Chondrocyte (in vitro differentiated cells): ENCODE data around the gene GALNT14. TPM values are rescaled to one million over a fixed set of nuclear protein-coding genes. Genes with fewer than 3 reads are reported as not detected.

Experiments
- DNase-seq: peaks from one replicate; pipeline ENCODE4 v3.0.0; 2021; ENCODE audit warnings: mixed read lengths, low spot score
- H3K27ac Mint-ChIP-seq: one replicate; pipeline ENCODE4 v1.8.0; 2021; ENCODE audit warnings: mild to moderate bottlenecking, moderate library complexity, mixed read lengths; ENCODE audit not compliant: unreplicated experiment
- H3K27me3 Mint-ChIP-seq: 2 replicates; pipeline ENCODE4 v1.8.0; 2021; ENCODE audit warnings: low read depth, mixed read lengths
- H3K36me3 Mint-ChIP-seq: 2 replicates; pipeline ENCODE4 v1.8.0; 2021; ENCODE audit warnings: low read depth, mixed read lengths
- H3K4me1 Mint-ChIP-seq: 2 replicates; pipeline ENCODE4 v1.8.0; 2021; ENCODE audit warnings: low read depth, mild to moderate bottlenecking, mixed read lengths
- H3K4me3 Mint-ChIP-seq: one replicate; pipeline ENCODE4 v1.8.0; 2021; ENCODE audit warnings: mild to moderate bottlenecking, moderate library complexity, mixed read lengths; ENCODE audit not compliant: unreplicated experiment
- H3K9me3 Mint-ChIP-seq: 2 replicates; pipeline ENCODE4 v1.8.0; 2021; ENCODE audit warnings: low read depth, mixed read lengths
- total RNA-seq: library from RNA; stranded (reverse); gene quantifications from 3 replicates; pipeline ENCODE4 v1.2.1, GENCODE V29; 2021
- TF ChIP-seq, protein P1 (sequence below): fragments of 200-600 bp; sonication (generic); IDR thresholded peaks from 2 replicates; pipeline ENCODE4 v1.5.0; 2021; ENCODE audit warnings: antibody characterized with exemption, mild to moderate bottlenecking, moderate library complexity

GALNT14 gene
- total RNA-seq, 1 donor from 2014 or later: 17.8 TPM

DNA sequence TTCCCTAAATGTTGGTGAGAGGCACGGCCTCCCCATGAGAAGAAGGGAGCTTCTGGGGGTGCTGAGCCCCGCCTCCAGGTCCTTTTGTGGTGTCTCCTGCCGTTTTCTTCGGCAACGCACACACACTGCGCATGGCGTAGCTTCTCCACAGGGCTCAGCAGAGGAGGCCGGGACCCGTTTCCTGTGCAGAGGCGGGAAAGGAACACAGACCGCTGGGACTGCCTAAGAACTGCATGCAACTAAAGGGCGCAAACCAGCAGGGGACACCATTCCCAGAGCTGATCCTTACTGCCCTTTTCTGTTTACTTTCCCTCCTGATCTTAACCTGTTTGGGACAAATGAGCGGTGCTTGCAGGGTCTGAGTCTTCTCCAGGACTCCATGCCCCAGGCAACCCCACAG is 240.7 kb downstream of the GALNT14 start:
- Mint-ChIP-seq H3K27me3 (peaks cover 11% of the 10 kb centered on the region), H3K4me1 (no peaks in the 10 kb centered on the region), H3K27ac (no peak overlapping the region), H3K9me3 (no peaks in the 10 kb centered on the region), H3K36me3 (no peaks in the 10 kb centered on the region), H3K4me3 (no peak overlapping the region)
- DNase-seq: no peak
- TF ChIP-seq, protein P1, sequence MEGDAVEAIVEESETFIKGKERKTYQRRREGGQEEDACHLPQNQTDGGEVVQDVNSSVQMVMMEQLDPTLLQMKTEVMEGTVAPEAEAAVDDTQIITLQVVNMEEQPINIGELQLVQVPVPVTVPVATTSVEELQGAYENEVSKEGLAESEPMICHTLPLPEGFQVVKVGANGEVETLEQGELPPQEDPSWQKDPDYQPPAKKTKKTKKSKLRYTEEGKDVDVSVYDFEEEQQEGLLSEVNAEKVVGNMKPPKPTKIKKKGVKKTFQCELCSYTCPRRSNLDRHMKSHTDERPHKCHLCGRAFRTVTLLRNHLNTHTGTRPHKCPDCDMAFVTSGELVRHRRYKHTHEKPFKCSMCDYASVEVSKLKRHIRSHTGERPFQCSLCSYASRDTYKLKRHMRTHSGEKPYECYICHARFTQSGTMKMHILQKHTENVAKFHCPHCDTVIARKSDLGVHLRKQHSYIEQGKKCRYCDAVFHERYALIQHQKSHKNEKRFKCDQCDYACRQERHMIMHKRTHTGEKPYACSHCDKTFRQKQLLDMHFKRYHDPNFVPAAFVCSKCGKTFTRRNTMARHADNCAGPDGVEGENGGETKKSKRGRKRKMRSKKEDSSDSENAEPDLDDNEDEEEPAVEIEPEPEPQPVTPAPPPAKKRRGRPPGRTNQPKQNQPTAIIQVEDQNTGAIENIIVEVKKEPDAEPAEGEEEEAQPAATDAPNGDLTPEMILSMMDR: no peak

DNA sequence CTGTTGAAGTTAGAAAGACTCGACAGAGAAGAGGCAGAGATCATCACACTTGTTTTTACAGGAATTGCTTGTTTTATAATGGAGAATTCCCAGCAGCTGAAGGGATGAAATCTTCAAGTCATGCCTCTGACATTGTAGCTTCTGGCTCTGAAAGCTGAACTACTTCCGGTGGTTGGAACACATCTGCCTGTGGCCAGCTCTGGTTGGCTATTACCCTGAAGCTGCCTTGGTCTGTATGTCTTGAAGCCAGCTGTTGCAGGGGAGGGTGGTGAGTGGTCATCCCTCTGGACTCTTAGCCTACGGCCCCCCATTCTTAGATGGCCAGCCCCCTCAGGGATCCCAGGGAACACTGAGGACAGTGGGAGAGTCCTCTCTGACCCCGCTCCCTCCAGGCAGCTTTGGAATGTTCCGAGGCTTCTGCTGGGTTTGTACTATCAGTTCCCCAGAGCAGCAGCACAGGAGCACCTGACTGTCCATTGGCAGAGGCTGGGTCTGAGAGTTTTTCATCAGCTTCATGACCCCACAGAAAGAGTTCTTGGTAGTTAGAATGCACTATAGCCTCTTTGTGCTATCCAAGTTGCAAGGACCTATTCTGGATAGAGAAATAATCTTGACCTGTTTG is 243.6 kb downstream of the GALNT14 start:
- no peak for DNase-seq
- H3K4me1 Mint-ChIP-seq: no peaks in the 10 kb centered on the region
- H3K27me3 Mint-ChIP-seq: peaks cover 17% of the 10 kb centered on the region
- TF ChIP-seq, protein P1: no peak
- no peak overlapping the region for H3K4me3 Mint-ChIP-seq
- no peak overlapping the region for H3K27ac Mint-ChIP-seq
- no peaks in the 10 kb centered on the region for H3K9me3 Mint-ChIP-seq
- no peaks in the 10 kb centered on the region for H3K36me3 Mint-ChIP-seq

DNA sequence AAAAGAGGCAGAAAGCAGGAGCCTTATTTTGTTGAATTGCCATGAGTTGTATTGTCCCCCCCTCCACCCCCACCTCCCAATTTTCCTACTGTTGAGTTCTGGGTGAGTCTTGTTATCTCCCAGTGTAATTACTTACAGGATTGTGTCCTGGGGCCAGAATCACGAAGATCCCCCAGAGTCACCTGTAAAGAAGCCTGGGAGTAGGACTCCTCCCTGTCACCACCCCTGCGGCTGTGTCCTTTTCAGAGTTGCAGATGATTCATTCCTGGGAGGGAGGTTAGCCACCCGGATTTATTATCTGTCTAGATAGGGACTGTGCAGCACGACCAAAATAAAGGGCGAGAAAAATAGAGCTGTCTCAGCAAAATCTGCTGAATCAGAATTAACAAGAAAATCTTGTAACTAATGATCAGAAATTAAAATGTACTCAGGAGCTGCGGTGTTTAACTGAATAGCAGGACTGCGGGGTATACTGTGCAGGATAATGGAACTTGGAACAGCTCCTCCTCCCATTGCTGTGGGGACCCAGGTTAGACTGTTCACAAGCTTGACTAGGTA is 249.3 kb downstream of the GALNT14 start:
- H3K4me3 Mint-ChIP-seq: no peak overlapping the region
- H3K27me3 Mint-ChIP-seq: peaks cover 20% of the 10 kb centered on the region
- no peaks in the 10 kb centered on the region for H3K9me3 Mint-ChIP-seq
- no peaks in the 10 kb centered on the region for H3K36me3 Mint-ChIP-seq
- H3K27ac Mint-ChIP-seq: no peak overlapping the region
- TF ChIP-seq, protein P1: no peak
- DNase-seq: no peak
- no peaks in the 10 kb centered on the region for H3K4me1 Mint-ChIP-seq

DNA sequence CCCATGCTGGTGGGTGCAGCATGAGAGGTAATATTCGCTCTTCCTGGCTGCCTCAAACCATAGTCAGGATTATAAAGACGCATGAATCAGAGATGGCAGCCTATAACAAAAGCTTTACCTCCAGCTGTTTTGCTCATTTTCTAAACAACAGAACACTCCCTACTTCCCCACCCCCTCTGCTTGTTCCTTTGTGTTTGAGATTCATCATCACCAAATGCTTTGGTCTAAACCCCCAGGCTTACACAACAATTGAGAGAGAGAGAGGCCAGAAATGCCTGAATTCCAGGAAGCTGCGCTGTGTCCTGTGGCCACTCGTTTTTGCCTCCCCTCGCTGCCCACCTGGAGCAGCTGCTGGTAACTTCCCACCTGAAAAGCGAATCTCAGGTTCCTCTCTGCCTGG is 252.2 kb downstream of the GALNT14 start:
- Mint-ChIP-seq H3K27me3 (peaks cover 17% of the 10 kb centered on the region), H3K9me3 (no peaks in the 10 kb centered on the region), H3K4me3 (no peak overlapping the region), H3K4me1 (no peaks in the 10 kb centered on the region), H3K27ac (no peak overlapping the region), H3K36me3 (no peaks in the 10 kb centered on the region)
- DNase-seq: no peak
- TF ChIP-seq, protein P1: no peak

DNA sequence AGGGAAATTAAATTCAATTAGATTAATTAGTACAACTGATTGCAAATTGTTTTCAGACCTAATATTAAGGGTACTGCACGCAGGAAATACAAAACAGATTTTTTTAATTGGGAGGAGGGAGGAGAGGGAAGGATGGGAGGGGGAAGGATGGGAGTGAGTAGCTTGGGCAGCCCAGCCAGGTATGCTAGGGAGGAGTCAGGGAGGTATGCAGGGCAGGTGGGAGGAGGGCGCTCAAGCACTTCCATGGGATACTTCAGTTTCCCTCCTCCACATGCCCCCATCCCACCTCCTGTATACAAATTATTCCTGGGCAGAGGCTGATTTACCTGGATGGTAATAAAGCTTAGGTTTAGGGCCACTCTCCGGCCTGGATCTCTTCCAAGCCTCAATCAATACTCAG is 254.4 kb downstream of the GALNT14 start:
- Mint-ChIP-seq H3K4me1 (no peaks in the 10 kb centered on the region), H3K9me3 (no peaks in the 10 kb centered on the region), H3K36me3 (no peaks in the 10 kb centered on the region), H3K27me3 (peaks cover 15% of the 10 kb centered on the region), H3K4me3 (no peak overlapping the region), H3K27ac (no peak overlapping the region)
- TF ChIP-seq, protein P1: no peak
- no peak for DNase-seq
